DND-41 (cell line): ENCODE data around the gene LGR6.

Experiments used
- ATAC-seq: fragments of 200-7000 bp; cut with Tn5 transposase; 3 replicates; pipeline ENCODE4 v1.9.1; 2021; ENCODE audit warnings: low read depth; ENCODE audit not compliant: insufficient read depth
- DNase-seq: peaks from one replicate; pipeline ENCODE4 v3.0.0-alpha.2; 2020
- H2AFZ ChIP-seq: 2 replicates; pipeline ENCODE4 v1.6.0; 2012; ENCODE audit warnings: low read depth, low read length
- H3K27ac ChIP-seq: 2 replicates; pipeline ENCODE4 v1.5.1; 2012; ENCODE audit warnings: low read length, inconsistent platforms
- H3K27me3 ChIP-seq: fragments of 200-600 bp; sonication (generic); 2 replicates; pipeline ENCODE4 v1.6.0; 2012; ENCODE audit warnings: low read length, mild to moderate bottlenecking, inconsistent platforms; ENCODE audit not compliant: insufficient read depth, poor library complexity
- H3K36me3 ChIP-seq: 2 replicates; pipeline ENCODE4 v1.5.1; 2012; ENCODE audit warnings: low read length, inconsistent platforms; ENCODE audit not compliant: insufficient read depth
- H3K4me1 ChIP-seq: 2 replicates; pipeline ENCODE4 v1.5.1; 2012; ENCODE audit warnings: mild to moderate bottlenecking, low read length; ENCODE audit not compliant: insufficient read depth
- H3K4me2 ChIP-seq: 2 replicates; pipeline ENCODE4 v1.6.0; 2012; ENCODE audit warnings: mild to moderate bottlenecking, moderate library complexity, low read length, inconsistent platforms; ENCODE audit not compliant: insufficient read depth
- H3K4me3 ChIP-seq, 2 experiments: fragments of 200-600 bp in 1 of 2; shearing (Covaris generic) in 1 of 2; 2 replicates each; pipeline ENCODE4 v1.5.1; 2012 to 2016; ENCODE audit warnings: inconsistent platforms in 2 of 2, low read length in 2 of 2, mild to moderate bottlenecking in 2 of 2, low read depth in 1 of 2, moderate library complexity in 1 of 2
- H3K79me2 ChIP-seq: 2 replicates; pipeline ENCODE4 v1.6.0; 2012; ENCODE audit warnings: low read length, inconsistent platforms; ENCODE audit not compliant: insufficient read depth
- H3K9ac ChIP-seq: 2 replicates; pipeline ENCODE4 v1.6.0; 2012; ENCODE audit warnings: low read depth, mild to moderate bottlenecking, inconsistent platforms, low read length, moderate library complexity
- H3K9me3 ChIP-seq: 2 replicates; pipeline ENCODE4 v1.5.1; 2012; ENCODE audit warnings: low read length, moderate library complexity, mild to moderate bottlenecking, inconsistent platforms; ENCODE audit not compliant: insufficient read depth, severe bottlenecking
- H4K20me1 ChIP-seq: 2 replicates; pipeline ENCODE4 v1.6.0; 2012; ENCODE audit warnings: low read length; ENCODE audit not compliant: insufficient read depth
- EZH2 ChIP-seq: IDR thresholded peaks from 3 replicates; pipeline ENCODE4 v1.6.1; 2012; ENCODE audit warnings: borderline replicate concordance, low read depth, mild to moderate bottlenecking, moderate library complexity, low read length, inconsistent platforms; ENCODE audit not compliant: severe bottlenecking
- TF ChIP-seq, protein P1 (sequence below): IDR thresholded peaks from 2 replicates; pipeline ENCODE4 v1.5.1; 2012; ENCODE audit warnings: borderline replicate concordance, low read length, moderate library complexity, mild to moderate bottlenecking; ENCODE audit not compliant: poor library complexity, severe bottlenecking; ENCODE audit errors: extremely low read depth

The LGR6 gene

GRCh38 chr1:202151045-202151444 lies 42.6 kb upstream of the LGR6 start:
- no peaks in the 10 kb centered on the region for H3K9me3 ChIP-seq
- TF ChIP-seq, protein P1, sequence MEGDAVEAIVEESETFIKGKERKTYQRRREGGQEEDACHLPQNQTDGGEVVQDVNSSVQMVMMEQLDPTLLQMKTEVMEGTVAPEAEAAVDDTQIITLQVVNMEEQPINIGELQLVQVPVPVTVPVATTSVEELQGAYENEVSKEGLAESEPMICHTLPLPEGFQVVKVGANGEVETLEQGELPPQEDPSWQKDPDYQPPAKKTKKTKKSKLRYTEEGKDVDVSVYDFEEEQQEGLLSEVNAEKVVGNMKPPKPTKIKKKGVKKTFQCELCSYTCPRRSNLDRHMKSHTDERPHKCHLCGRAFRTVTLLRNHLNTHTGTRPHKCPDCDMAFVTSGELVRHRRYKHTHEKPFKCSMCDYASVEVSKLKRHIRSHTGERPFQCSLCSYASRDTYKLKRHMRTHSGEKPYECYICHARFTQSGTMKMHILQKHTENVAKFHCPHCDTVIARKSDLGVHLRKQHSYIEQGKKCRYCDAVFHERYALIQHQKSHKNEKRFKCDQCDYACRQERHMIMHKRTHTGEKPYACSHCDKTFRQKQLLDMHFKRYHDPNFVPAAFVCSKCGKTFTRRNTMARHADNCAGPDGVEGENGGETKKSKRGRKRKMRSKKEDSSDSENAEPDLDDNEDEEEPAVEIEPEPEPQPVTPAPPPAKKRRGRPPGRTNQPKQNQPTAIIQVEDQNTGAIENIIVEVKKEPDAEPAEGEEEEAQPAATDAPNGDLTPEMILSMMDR = no peak
- TF ChIP-seq EZH2 = no peak
- H3K9ac ChIP-seq = no peak overlapping the region
- H3K27ac ChIP-seq = no peak overlapping the region
- no peak overlapping the region for H2AFZ ChIP-seq
- H3K4me2 ChIP-seq = no peak overlapping the region
- no peaks in the 10 kb centered on the region for H3K79me2 ChIP-seq
- ATAC-seq (no peak), DNase-seq (no peak)
- peaks cover under 1% of the 10 kb centered on the region; the same call in 1 of the 2 replicates for H3K4me1 ChIP-seq
- no peak overlapping the region for H3K4me3 ChIP-seq
- peaks cover 79% of the 10 kb centered on the region for H3K36me3 ChIP-seq
- H4K20me1 ChIP-seq = no peaks in the 10 kb centered on the region
- H3K27me3 ChIP-seq = no peaks in the 10 kb centered on the region

- Histone ChIP-seq H2AFZ (no peak overlapping the region), H4K20me1 (no peaks in the 10 kb centered on the region), H3K4me1 (no peaks in the 10 kb centered on the region; the same call in 1 of the 2 replicates), H3K27me3 (no peaks in the 10 kb centered on the region), H3K36me3 (peaks cover 85% of the 10 kb centered on the region), H3K9ac (no peak overlapping the region), H3K9me3 (no peaks in the 10 kb centered on the region), H3K4me3 (no peak overlapping the region), H3K27ac (no peak overlapping the region), H3K79me2 (no peaks in the 10 kb centered on the region), H3K4me2 (no peak overlapping the region)
- TF ChIP-seq EZH2 = no peak
- TF ChIP-seq, protein P1 = no peak
- ATAC-seq (no peak), DNase-seq (no peak)
Observed at GRCh38 chr1:202152399-202152798, 41.2 kb upstream of the LGR6 start.

- TF ChIP-seq, protein P1 = no peak
- no peak for TF ChIP-seq EZH2
- Histone ChIP-seq H3K4me2 (no peak overlapping the region), H3K4me1 (peaks cover 9% of the 10 kb centered on the region), H3K36me3 (peaks cover 84% of the 10 kb centered on the region), H3K9me3 (no peaks in the 10 kb centered on the region), H2AFZ (no peak overlapping the region), H3K9ac (no peak overlapping the region), H3K79me2 (peaks cover 8% of the 10 kb centered on the region), H3K27me3 (no peaks in the 10 kb centered on the region), H3K4me3 (no peak overlapping the region), H4K20me1 (no peaks in the 10 kb centered on the region), H3K27ac (no peak overlapping the region)
- DNase-seq = no peak
- no peak for ATAC-seq
Observed at GRCh38 chr1:202153284-202153683, 40.3 kb upstream of the LGR6 start.

DNA sequence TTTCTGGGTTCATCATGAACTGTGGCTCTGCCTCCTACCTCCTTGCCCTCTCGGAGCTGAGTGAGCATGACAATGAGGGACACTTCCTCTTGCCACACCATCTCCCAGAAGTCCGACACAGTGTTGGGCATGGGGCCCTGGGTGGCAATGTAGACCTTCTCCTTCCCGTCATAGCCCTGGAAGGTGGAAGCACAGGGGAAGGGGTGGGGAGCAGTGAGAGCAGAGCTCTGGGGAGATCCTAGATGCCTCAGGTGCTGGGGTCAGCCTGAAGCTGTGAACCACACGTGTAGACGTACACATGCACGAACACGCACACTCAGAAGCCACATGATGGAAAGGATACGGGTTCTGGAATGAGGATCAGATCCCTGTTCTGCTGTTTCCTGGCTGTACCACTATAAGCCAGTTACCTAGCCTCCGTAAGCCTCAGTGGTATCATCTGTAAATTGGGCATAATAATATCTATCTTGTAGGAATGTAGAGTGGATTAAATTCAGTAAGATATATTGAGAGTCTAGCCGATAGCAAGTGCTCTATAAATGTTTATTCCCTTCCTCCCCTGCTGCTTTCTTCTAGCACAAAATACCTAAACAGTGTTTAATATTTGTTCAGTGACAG lies 39.3 kb upstream of the LGR6 start:
- Histone ChIP-seq H3K4me2 (no peak overlapping the region), H4K20me1 (no peaks in the 10 kb centered on the region), H3K4me1 (peaks cover 18% of the 10 kb centered on the region), H3K9me3 (no peaks in the 10 kb centered on the region), H3K36me3 (peaks cover 82% of the 10 kb centered on the region), H3K27me3 (no peaks in the 10 kb centered on the region), H3K79me2 (peaks cover 18% of the 10 kb centered on the region), H3K4me3 (no peak overlapping the region), H3K27ac (no peak overlapping the region), H3K9ac (no peak overlapping the region), H2AFZ (no peak overlapping the region)
- ATAC-seq (no peak), DNase-seq (no peak)
- TF ChIP-seq, protein P1 = no peak
- no peak for TF ChIP-seq EZH2
